Measurements from ENCODE around the gene SKAP2.

- TF ChIP-seq CTCF (conservative IDR thresholded peaks at IDR 0.05; ENCODE audit: low read depth, low read length) = no peak
- no peak for TF ChIP-seq POLR2A (IDR thresholded peaks at IDR 0.05; ENCODE audit: low read depth, low read length)
- no peak for TF ChIP-seq USF2 (IDR thresholded peaks at IDR 0.05; ENCODE audit: low read depth, low read length)
- no peak for TF ChIP-seq MAFK (IDR thresholded peaks at IDR 0.05; ENCODE audit: low read depth, low read length)
- no peak for TF ChIP-seq MXI1 (IDR thresholded peaks at IDR 0.05; ENCODE audit: borderline replicate concordance, low read depth, low read length)
- no peak for TF ChIP-seq CEBPB (IDR thresholded peaks at IDR 0.05; ENCODE audit: low read depth, low read length)
- no peak for TF ChIP-seq CHD1 (IDR thresholded peaks at IDR 0.05; ENCODE audit: low read depth, low read length)
- TF ChIP-seq NFE2L2 (IDR thresholded peaks at IDR 0.05; ENCODE audit: low read depth, low read length) = no peak
- no peak for TF ChIP-seq RAD21 (IDR thresholded peaks at IDR 0.05; ENCODE audit: low read length)
Measured at GRCh38 chr7:26696161-26696560, 168.2 kb downstream of the SKAP2 start.
